BLaER1 treated with 17β-estradiol and CSF1 and Interleukin-3, amounts not matched to agents 10 nM and 100 nM (cell line): Measurements from ENCODE around the gene EDA2R.
A peak's percentile ranks its signal among the peaks of the same experiment; 100 is the strongest.

Experiments used
- H3K27ac ChIP-seq, 11 experiments: shearing (Covaris generic); formaldehyde crosslinking; 2 replicates each; pipeline ENCODE4 v1.8.1; 2022
- H3K27me3 ChIP-seq, 11 experiments: shearing (Covaris generic); formaldehyde crosslinking; 2 replicates each; pipeline ENCODE4 v1.8.1; 2022
- H3K36me3 ChIP-seq, 11 experiments: shearing (Covaris generic); formaldehyde crosslinking; 2 replicates each; pipeline ENCODE4 v1.8.1; 2022
- H3K4me1 ChIP-seq, 10 experiments: shearing (Covaris generic); formaldehyde crosslinking; 2 replicates each; pipeline ENCODE4 v1.8.1; 2022
- H3K4me2 ChIP-seq, 11 experiments: shearing (Covaris generic); formaldehyde crosslinking; 2 replicates each; pipeline ENCODE4 v1.8.1; 2022
- H3K4me3 ChIP-seq, 10 experiments: shearing (Covaris generic); formaldehyde crosslinking; 2 replicates each; pipeline ENCODE4 v1.8.1; 2022
- H3K9ac ChIP-seq, 11 experiments: shearing (Covaris generic); formaldehyde crosslinking; 2 replicates each; pipeline ENCODE4 v1.8.1; 2022
- H3K9me3 ChIP-seq, 11 experiments: shearing (Covaris generic); formaldehyde crosslinking; replicated peaks in 1 of 11; 2 replicates each; pipeline ENCODE4 v1.8.1; 2022
- H4K20me1 ChIP-seq, 11 experiments: shearing (Covaris generic); formaldehyde crosslinking; 2 replicates each; pipeline ENCODE4 v1.8.1; 2022
- Cebpa-rat ChIP-seq, 11 experiments: shearing (Covaris generic); IDR thresholded peaks; 2 replicates each; pipeline ENCODE4 v1.8.1; 2022

The EDA2R gene, protein sequence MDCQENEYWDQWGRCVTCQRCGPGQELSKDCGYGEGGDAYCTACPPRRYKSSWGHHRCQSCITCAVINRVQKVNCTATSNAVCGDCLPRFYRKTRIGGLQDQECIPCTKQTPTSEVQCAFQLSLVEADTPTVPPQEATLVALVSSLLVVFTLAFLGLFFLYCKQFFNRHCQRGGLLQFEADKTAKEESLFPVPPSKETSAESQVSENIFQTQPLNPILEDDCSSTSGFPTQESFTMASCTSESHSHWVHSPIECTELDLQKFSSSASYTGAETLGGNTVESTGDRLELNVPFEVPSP

GRCh38 chrX:66638591-66639500 lies at the start of gene EDA2R:
EDA2R (minus strand) TSS chrX:66639078; CDS start chrX:66616020, 23,058 bp downstream.
- peaks cover 29 to 91% (median 80%) of the 10 kb centered on the region in 11 experiments; a peak in 20 of 22 replicates for H3K27me3 ChIP-seq
- H3K9me3 ChIP-seq, result no peaks in the 10 kb centered on the region
- H3K4me3 ChIP-seq, result peak within 1 kb of the TSS; percentile 50 to 69 (median 64)
- H3K9ac ChIP-seq, result peak within 1 kb of the TSS; percentile 48 to 75 (median 68); a peak in 21 of 22 replicates
- peaks cover 0 to 42% (median 9%) of the 10 kb centered on the region in 10 experiments; a peak in 8 of 20 replicates for H3K4me1 ChIP-seq
- peak within 1 kb of the TSS in 10 of 11 experiments; percentile 59 to 70 (median 65); a peak in 20 of 22 replicates for H3K27ac ChIP-seq
- peak within 1 kb of the TSS; percentile 55 to 84 (median 72) for H3K4me2 ChIP-seq
- H4K20me1 ChIP-seq, result peaks cover 0 to 4% (median 0%) of the 10 kb centered on the region in 11 experiments; a peak in 4 of 22 replicates
- H3K36me3 ChIP-seq, result no peaks in the 10 kb centered on the region; a peak in 1 of 22 replicates
- no peak for TF ChIP-seq Cebpa-rat (IDR thresholded peaks at IDR 0.05)

DNA sequence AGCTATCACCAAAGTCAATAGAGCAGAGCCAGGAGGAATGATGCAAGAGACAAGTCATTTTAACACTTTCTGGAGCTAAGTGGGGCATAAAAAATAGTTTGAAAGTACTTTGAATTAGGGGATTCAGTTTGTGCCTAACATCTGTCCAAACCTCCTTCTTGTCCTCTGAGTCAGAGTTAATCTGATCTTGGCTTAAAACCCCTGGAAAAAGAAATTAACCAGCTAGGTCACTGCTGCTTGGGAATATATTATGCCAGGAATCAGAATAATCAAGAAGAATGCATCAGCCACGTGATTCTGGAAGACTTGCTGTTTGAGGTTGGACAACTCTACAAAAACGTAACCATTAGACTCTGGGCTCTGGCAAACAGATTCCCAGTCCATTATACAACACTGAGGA lies 45.3 kb upstream of the EDA2R start:
- H3K4me2 ChIP-seq, result no peak overlapping the region
- H3K27ac ChIP-seq, result no peak overlapping the region
- 0 out of 20 replicates have a peak, but pooled peaks cover 0 to 7% (median 0%) of the 10 kb centered on the region in 10 experiments for H3K4me1 ChIP-seq
- TF ChIP-seq Cebpa-rat (IDR thresholded peaks at IDR 0.05), result no peak
- H4K20me1 ChIP-seq, result no peaks in the 10 kb centered on the region
- no peak overlapping the region for H3K4me3 ChIP-seq
- peaks cover 6 to 48% (median 35%) of the 10 kb centered on the region in 11 experiments; a peak in 20 of 22 replicates for H3K27me3 ChIP-seq
- 0 out of 22 replicates have a peak, but pooled peaks cover 0 to 6% (median 0%) of the 10 kb centered on the region in 11 experiments for H3K9me3 ChIP-seq
- H3K36me3 ChIP-seq, result no peaks in the 10 kb centered on the region
- no peak overlapping the region for H3K9ac ChIP-seq

DNA sequence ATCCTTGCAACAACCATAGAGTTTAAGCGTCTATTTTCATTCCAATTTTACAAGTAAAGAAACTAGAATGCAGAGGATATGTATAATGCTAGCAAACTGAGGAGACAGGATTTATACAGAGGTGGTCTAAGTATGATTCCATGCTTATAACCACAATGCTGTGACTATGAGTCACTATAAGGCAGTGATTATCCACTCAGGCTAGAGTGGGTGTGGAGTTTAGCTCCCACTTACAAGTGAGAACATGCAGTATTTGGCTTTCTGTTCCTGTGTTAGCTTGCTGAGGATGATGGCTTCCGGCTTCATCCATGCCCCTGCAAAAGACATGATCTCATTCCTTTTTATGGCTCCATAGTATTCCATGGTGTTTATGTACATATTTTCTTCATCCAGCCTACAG lies 41.6 kb upstream of the EDA2R start:
- TF ChIP-seq Cebpa-rat (IDR thresholded peaks at IDR 0.05), result no peak
- H3K4me3 ChIP-seq, result no peak overlapping the region

DNA sequence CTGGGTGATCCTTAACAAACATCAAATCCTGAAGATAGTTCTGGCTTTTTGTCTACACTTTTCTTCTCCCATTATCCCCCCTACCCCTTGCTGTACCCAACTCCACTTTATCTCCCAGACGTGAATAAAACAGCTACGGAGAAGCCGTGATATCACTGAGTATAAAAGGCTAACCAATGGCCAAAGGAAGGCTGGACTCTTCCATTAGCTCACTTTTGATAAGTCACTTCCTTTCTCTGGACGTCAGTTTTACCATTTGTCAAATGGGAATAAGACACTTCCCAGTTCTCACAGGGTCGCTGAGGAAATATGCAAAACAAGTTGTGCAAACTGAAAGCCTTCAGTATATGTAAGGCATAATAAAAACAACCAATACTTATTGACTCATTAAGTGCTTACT lies 38.6 kb upstream of the EDA2R start:
- H3K9me3 ChIP-seq, result peaks cover 0 to 3% (median 0%) of the 10 kb centered on the region in 11 experiments; a peak in 3 of 22 replicates
- no peaks in the 10 kb centered on the region for H4K20me1 ChIP-seq
- peak overlapping the region in 3 of 11 experiments; percentile 31 to 62 (median 61); a peak in 4 of 22 replicates for H3K9ac ChIP-seq
- no peak overlapping the region for H3K4me3 ChIP-seq
- no peak for TF ChIP-seq Cebpa-rat (IDR thresholded peaks at IDR 0.05)
- H3K27ac ChIP-seq, result peak overlapping the region in 6 of 11 experiments; percentile 11 to 77 (median 59); a peak in 11 of 22 replicates
- H3K27me3 ChIP-seq, result peaks cover 9 to 84% (median 45%) of the 10 kb centered on the region in 11 experiments; a peak in 21 of 22 replicates
- peak overlapping the region in 5 of 11 experiments; percentile 27 to 56 (median 49); a peak in 9 of 22 replicates for H3K4me2 ChIP-seq
- H3K36me3 ChIP-seq, result no peaks in the 10 kb centered on the region
- H3K4me1 ChIP-seq, result peaks cover 0 to 52% (median 9%) of the 10 kb centered on the region in 10 experiments; a peak in 9 of 20 replicates

More for the DNA sequence above, 41.6 kb upstream of the EDA2R start:
- Histone ChIP-seq H4K20me1 (no peaks in the 10 kb centered on the region), H3K27me3 (peaks cover 8 to 76% (median 42%) of the 10 kb centered on the region in 11 experiments; a peak in 20 of 22 replicates), H3K4me2 (no peak overlapping the region), H3K36me3 (no peaks in the 10 kb centered on the region), H3K27ac (no peak overlapping the region), H3K9me3 (no peaks in the 10 kb centered on the region), H3K9ac (no peak overlapping the region), H3K4me1 (peaks cover 0 to 33% (median 9%) of the 10 kb centered on the region in 10 experiments; a peak in 9 of 20 replicates)

DNA sequence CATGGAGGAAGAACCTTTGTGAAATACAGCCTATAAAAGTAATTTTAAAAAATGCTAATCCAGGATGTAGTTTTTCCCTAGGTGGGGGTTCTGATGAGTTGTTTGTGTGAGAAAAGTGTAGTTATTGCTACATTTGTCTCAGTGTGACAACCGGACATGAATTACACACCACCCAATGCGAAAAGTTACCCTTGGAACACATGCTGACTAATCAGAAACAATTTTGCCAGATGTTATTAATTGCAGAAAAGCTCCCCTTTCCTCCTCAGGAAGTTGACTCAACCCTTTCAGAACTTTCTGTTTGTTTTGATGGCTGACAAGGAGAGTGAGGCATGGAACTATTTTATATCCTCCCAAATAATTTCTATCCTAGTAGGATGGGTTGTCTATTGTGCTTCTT lies 38.1 kb upstream of the EDA2R start:
- Histone ChIP-seq H3K9ac (peak overlapping the region in 3 of 11 experiments; percentile 31 to 62 (median 61); a peak in 5 of 22 replicates), H3K4me2 (peak overlapping the region in 5 of 11 experiments; percentile 27 to 56 (median 49); a peak in 10 of 22 replicates), H3K9me3 (peaks cover 0 to 7% (median 4%) of the 10 kb centered on the region in 11 experiments; a peak in 8 of 22 replicates), H4K20me1 (no peaks in the 10 kb centered on the region), H3K4me1 (peaks cover 0 to 52% (median 9%) of the 10 kb centered on the region in 10 experiments; a peak in 9 of 20 replicates), H3K4me3 (no peak overlapping the region), H3K27me3 (peaks cover 9 to 84% (median 45%) of the 10 kb centered on the region in 11 experiments; a peak in 20 of 22 replicates), H3K27ac (peak overlapping the region in 8 of 11 experiments; percentile 11 to 77 (median 44); a peak in 13 of 22 replicates), H3K36me3 (no peaks in the 10 kb centered on the region)
- TF ChIP-seq Cebpa-rat (IDR thresholded peaks at IDR 0.05), result no peak

- Histone ChIP-seq H3K4me1 (peaks cover 0 to 52% (median 9%) of the 10 kb centered on the region in 10 experiments; a peak in 9 of 20 replicates), H3K27me3 (peaks cover 9 to 82% (median 42%) of the 10 kb centered on the region in 11 experiments; a peak in 20 of 22 replicates), H3K9ac (peak overlapping the region in 3 of 11 experiments; percentile 31 to 62 (median 61); a peak in 5 of 22 replicates), H3K36me3 (no peaks in the 10 kb centered on the region), H4K20me1 (no peaks in the 10 kb centered on the region), H3K4me3 (no peak overlapping the region), H3K27ac (peak overlapping the region in 8 of 11 experiments; percentile 11 to 77 (median 44); a peak in 12 of 22 replicates), H3K9me3 (peaks cover 0 to 13% (median 8%) of the 10 kb centered on the region in 11 experiments; a peak in 11 of 22 replicates), H3K4me2 (peak overlapping the region in 5 of 11 experiments; percentile 27 to 56 (median 49); a peak in 8 of 22 replicates)
- TF ChIP-seq Cebpa-rat (IDR thresholded peaks at IDR 0.05), result no peak
Measured at GRCh38 chrX:66676413-66676812, 37.5 kb upstream of the EDA2R start.

DNA sequence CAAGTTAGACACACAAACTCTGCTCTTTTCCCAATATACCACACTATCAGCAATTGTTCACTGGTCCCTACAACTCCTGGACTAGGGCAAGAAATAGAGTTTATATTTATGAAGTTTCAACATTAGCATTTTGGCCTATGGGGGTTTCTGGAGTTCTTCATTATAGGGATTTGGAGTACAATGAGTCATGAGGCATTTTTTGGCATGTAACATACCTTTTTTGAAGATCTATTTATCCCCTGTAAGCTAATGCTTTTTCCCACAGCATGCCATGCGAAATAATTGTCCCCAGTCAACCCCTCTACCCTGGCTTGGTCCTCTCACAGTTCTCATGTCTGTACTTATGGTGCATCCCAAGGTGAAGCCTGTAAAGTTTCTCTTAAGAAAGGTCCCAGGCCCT lies 36.7 kb upstream of the EDA2R start:
- peaks cover 0 to 21% (median 10%) of the 10 kb centered on the region in 11 experiments; a peak in 11 of 22 replicates for H3K9me3 ChIP-seq
- H3K27me3 ChIP-seq, result peaks cover 9 to 76% (median 38%) of the 10 kb centered on the region in 11 experiments; a peak in 19 of 22 replicates
- no peak for TF ChIP-seq Cebpa-rat (IDR thresholded peaks at IDR 0.05)
- H4K20me1 ChIP-seq, result no peaks in the 10 kb centered on the region
- H3K36me3 ChIP-seq, result no peaks in the 10 kb centered on the region
- H3K4me3 ChIP-seq, result no peak overlapping the region
- H3K9ac ChIP-seq, result no peak overlapping the region
- H3K4me1 ChIP-seq, result peaks cover 0 to 52% (median 9%) of the 10 kb centered on the region in 10 experiments; a peak in 9 of 20 replicates
- H3K4me2 ChIP-seq, result peak overlapping the region in 1 of 11 experiments; percentile 33; a peak in 2 of 22 replicates
- peak overlapping the region in 1 of 11 experiments; percentile 77; a peak in 2 of 22 replicates for H3K27ac ChIP-seq

- no peak for TF ChIP-seq Cebpa-rat (IDR thresholded peaks at IDR 0.05)
- H3K9ac ChIP-seq, result no peak overlapping the region
- H3K4me1 ChIP-seq, result peaks cover 0 to 52% (median 9%) of the 10 kb centered on the region in 10 experiments; a peak in 9 of 20 replicates
- H3K9me3 ChIP-seq, result peaks cover 0 to 21% (median 10%) of the 10 kb centered on the region in 11 experiments; a peak in 11 of 22 replicates
- H3K27ac ChIP-seq, result no peak overlapping the region
- no peaks in the 10 kb centered on the region for H4K20me1 ChIP-seq
- H3K4me2 ChIP-seq, result peak overlapping the region in 1 of 11 experiments; percentile 41; a peak in 1 of 22 replicates
- H3K4me3 ChIP-seq, result no peak overlapping the region
- peaks cover 3 to 73% (median 32%) of the 10 kb centered on the region in 11 experiments; a peak in 20 of 22 replicates for H3K27me3 ChIP-seq
- no peaks in the 10 kb centered on the region for H3K36me3 ChIP-seq
Measured at GRCh38 chrX:66674506-66674905, 35.6 kb upstream of the EDA2R start.
